Measurements from ENCODE around the gene YIPF7.

YIPF7 gene

GRCh38 chr4:44616621-44617020 is 34.8 kb downstream of the YIPF7 start:
- DNase-seq, result no peak

- no peak for DNase-seq
Observed at GRCh38 chr4:44583393-44583792, 68.0 kb downstream of the YIPF7 start.

GRCh38 chr4:44580231-44580630 is 71.2 kb downstream of the YIPF7 start:
- DNase-seq, result no peak

GRCh38 chr4:44578954-44579353 is 72.5 kb downstream of the YIPF7 start:
- no peak for DNase-seq

Measured in inflammatory macrophage treated with lipopolysaccharide for 1 hour (primary cell).